Esophagus muscularis mucosa (tissue), 4 donors: Measurements from ENCODE around the gene TBPL2. TPM values are rescaled to one million over a fixed set of nuclear protein-coding genes. Genes with fewer than 3 reads are reported as not detected.

Source experiments
- DNase-seq: peaks from one replicate; pipeline ENCODE4 v3.0.0-alpha.2; 2017; ENCODE audit errors: extremely low spot score
- H3K27ac ChIP-seq, 4 donors: fragments of 200-600 bp; sonication (generic); replicated peaks in 1 of 4; 1 replicate in 3 of 4; 2 replicates in 1 of 4; pipeline ENCODE4 v1.5.1; 2016 to 2019; ENCODE audit warnings: mild to moderate bottlenecking in 1 of 4
- H3K27me3 ChIP-seq, 4 donors: fragments of 200-600 bp; sonication (generic); one replicate each; pipeline versions ENCODE4 v1.5.1 to v1.6.0; 2016 to 2019
- H3K36me3 ChIP-seq, 4 donors: fragments of 200-600 bp; sonication (generic); one replicate each; pipeline ENCODE4 v1.5.1; 2016 to 2019
- H3K4me1 ChIP-seq, 4 donors: fragments of 200-600 bp; sonication (generic); one replicate each; pipeline ENCODE4 v1.5.1; 2016 to 2019
- H3K4me3 ChIP-seq, 4 donors: fragments of 200-600 bp; sonication (generic); 1 replicate in 2 of 4; 2 replicates in 2 of 4; pipeline ENCODE4 v1.5.1; 2016 to 2019; ENCODE audit warnings: mild to moderate bottlenecking in 4 of 4, moderate library complexity in 1 of 4
- H3K9me3 ChIP-seq, 4 donors: fragments of 200-600 bp; sonication (generic); 1 replicate in 3 of 4; 2 replicates in 1 of 4; pipeline ENCODE4 v1.5.1; 2016 to 2019
- CTCF ChIP-seq, 3 experiments: fragments of 200-600 bp in 2 of 3; fragments of 450-650 bp in 1 of 3; sonication (generic) in 2 of 3; IDR thresholded peaks; one replicate each; pipeline ENCODE4 v1.5.1; 2017 to 2019; ENCODE audit warnings: antibody characterized with exemption in 3 of 3, mild to moderate bottlenecking in 2 of 3, moderate library complexity in 1 of 3
- EP300 ChIP-seq: sonication (generic); formaldehyde crosslinking; IDR thresholded peaks from one replicate; pipeline ENCODE4 v1.6.1; 2017; ENCODE audit warnings: antibody characterized with exemption
- POLR2A ChIP-seq: fragments of 450-650 bp; IDR thresholded peaks from one replicate; pipeline ENCODE4 v1.6.1; 2017; ENCODE audit warnings: antibody characterized with exemption, moderate library complexity, mild to moderate bottlenecking, low read depth
- POLR2AphosphoS5 ChIP-seq, 2 donors: sonication (generic); formaldehyde crosslinking; IDR thresholded peaks; one replicate each; pipeline ENCODE4 v1.6.1; 2017; ENCODE audit warnings: antibody characterized with exemption in 2 of 2
- WGBS: methylation state at CpG from one replicate; pipeline ENCODE4 v1.1.5; 2018; 5-methylcytosine and 5-hydroxymethylcytosine counted together
- intact Hi-C: fragments of 100-400 bp; cut with DNase I; formaldehyde crosslinking; loops from one replicate; pipeline ENCODE4 v1.15.1; 2023
- total RNA-seq, 4 donors: library from RNA; depleted of rRNA; stranded (reverse); fragments of >200 nt; gene quantifications; one replicate each; pipeline versions ENCODE4 v1.1.0 to v1.2.1, GENCODE V29; 2016

The TBPL2 gene
- total RNA-seq, 4 donors from 2014 or later = not detected

- Histone ChIP-seq H3K27me3 (no peaks in the 10 kb centered on the region), H3K4me3 (peak within 1 kb of the TSS; percentile 82 to 99 (median 96)), H3K27ac (peak within 1 kb of the TSS; percentile 85 to 94 (median 86)), H3K36me3 (peaks cover 0 to 9% (median 0%) of the 10 kb centered on the region in 4 donors), H3K9me3 (no peaks in the 10 kb centered on the region), H3K4me1 (peaks cover 20 to 31% (median 25%) of the 10 kb centered on the region in 4 donors)
- intact Hi-C loops = loop anchor here (5.0 kb wide), 1 partner anchor 139 kb away; the partner anchor contains the start of gene FBXO34
- WGBS = 5% methylated on average over 38 of the region's 57 CpGs
- DNase-seq = peak; percentile 95
- TF ChIP-seq EP300 = no peak
- TF ChIP-seq POLR2AphosphoS5 (IDR thresholded peaks at IDR 0.05) = peak; percentile 79 to 84
- no peak for TF ChIP-seq CTCF (IDR thresholded peaks at IDR 0.05)
Measured at GRCh38 chr14:55411426-55412389, 28.7 kb downstream of the TBPL2 start, which contains the start of gene ATG14. ATG14 (minus strand) TSS chr14:55411830; CDS start chr14:55411822, 8 bp downstream.

- no peak for TF ChIP-seq POLR2AphosphoS5 (IDR thresholded peaks at IDR 0.05)
- no peak for TF ChIP-seq CTCF (IDR thresholded peaks at IDR 0.05)
- no peaks in the 10 kb centered on the region for H3K9me3 ChIP-seq
- H3K27me3 ChIP-seq = no peaks in the 10 kb centered on the region
- WGBS = 15% methylated on average over 4 of the region's 4 CpGs
- peak overlapping the region; percentile 82 to 99 (median 96) for H3K4me3 ChIP-seq
- intact Hi-C loops = loop anchor here (5.0 kb wide), 1 partner anchor 139 kb away; the partner anchor contains the start of gene FBXO34
- H3K36me3 ChIP-seq = peaks cover 0 to 9% (median 0%) of the 10 kb centered on the region in 4 donors
- H3K27ac ChIP-seq = peak overlapping the region; percentile 85 to 94 (median 86)
- peaks cover 20 to 31% (median 25%) of the 10 kb centered on the region in 4 donors for H3K4me1 ChIP-seq
- no peak for DNase-seq
Measured at GRCh38 chr14:55410876-55411275, 29.5 kb downstream of the TBPL2 start.

- WGBS = 79% methylated on average over 5 of the region's 5 CpGs
- H3K27me3 ChIP-seq = no peaks in the 10 kb centered on the region
- H3K4me1 ChIP-seq = peaks cover 7 to 23% (median 15%) of the 10 kb centered on the region in 4 donors
- H3K27ac ChIP-seq = no peak overlapping the region
- no peak overlapping the region for H3K4me3 ChIP-seq
- intact Hi-C loops = no loop called here
- TF ChIP-seq CTCF (IDR thresholded peaks at IDR 0.05) = no peak
- no peak for TF ChIP-seq POLR2AphosphoS5 (IDR thresholded peaks at IDR 0.05)
- TF ChIP-seq EP300 = no peak
- TF ChIP-seq POLR2A = no peak
- DNase-seq = no peak
- H3K36me3 ChIP-seq = peaks cover 0 to 9% (median 0%) of the 10 kb centered on the region in 4 donors
- no peaks in the 10 kb centered on the region for H3K9me3 ChIP-seq
Measured at GRCh38 chr14:55404173-55404854, 36.1 kb downstream of the TBPL2 start.

DNA sequence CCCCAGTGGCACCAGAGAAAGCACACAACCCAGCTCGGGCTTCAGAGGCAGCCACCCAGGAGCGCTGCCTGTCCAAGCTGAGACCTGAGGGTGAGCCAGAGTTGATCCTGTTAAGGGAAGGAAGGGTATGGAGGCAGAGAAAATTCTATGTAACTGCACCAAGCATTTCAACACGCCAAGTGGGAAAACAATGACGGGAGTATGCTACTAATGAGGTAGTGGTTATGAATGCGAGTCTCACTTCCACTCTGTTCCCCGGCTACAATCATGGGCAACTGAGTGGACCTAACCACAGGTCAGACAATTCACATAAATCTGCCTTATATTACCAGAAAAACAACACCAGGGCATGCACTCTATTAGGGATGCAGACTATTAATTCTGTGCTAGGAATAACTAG lies 38.7 kb downstream of the TBPL2 start:
- no peak for TF ChIP-seq EP300
- TF ChIP-seq CTCF (IDR thresholded peaks at IDR 0.05) = no peak
- H3K27me3 ChIP-seq = no peaks in the 10 kb centered on the region
- no peak overlapping the region for H3K4me3 ChIP-seq
- intact Hi-C loops = no loop called here
- 94% methylated on average over 6 of the region's 6 CpGs for WGBS
- peaks cover 15 to 30% (median 24%) of the 10 kb centered on the region in 4 donors for H3K4me1 ChIP-seq
- no peak overlapping the region for H3K27ac ChIP-seq
- DNase-seq = no peak
- H3K9me3 ChIP-seq = no peaks in the 10 kb centered on the region
- peaks cover 0 to 2% (median 1%) of the 10 kb centered on the region in 4 donors for H3K36me3 ChIP-seq
